HL-60 (cell line): Measurements from ENCODE around the gene CERS6.

Experiments
- GABPA ChIP-seq: IDR thresholded peaks from 2 replicates; pipeline ENCODE4 v1.6.1; 2012; ENCODE audit warnings: low read depth
- POLR2AphosphoS5 ChIP-seq: IDR thresholded peaks from 2 replicates; pipeline ENCODE4 v1.6.1; 2012; ENCODE audit warnings: low read depth
- SPI1 ChIP-seq: IDR thresholded peaks from 2 replicates; pipeline ENCODE4 v1.6.1; 2012; ENCODE audit warnings: low read depth, mild to moderate bottlenecking, borderline replicate concordance
- TF ChIP-seq, protein P1 (sequence below): IDR thresholded peaks from one replicate; pipeline ENCODE4 v1.5.1; 2011; ENCODE audit warnings: low read length, control low read depth, inconsistent platforms; ENCODE audit not compliant: insufficient read depth
- TF ChIP-seq, protein P2 (sequence below): IDR thresholded peaks from 2 replicates; pipeline ENCODE4 v1.6.1; 2012; ENCODE audit warnings: low read depth; ENCODE audit not compliant: insufficient replicate concordance

- TF ChIP-seq, protein P1, sequence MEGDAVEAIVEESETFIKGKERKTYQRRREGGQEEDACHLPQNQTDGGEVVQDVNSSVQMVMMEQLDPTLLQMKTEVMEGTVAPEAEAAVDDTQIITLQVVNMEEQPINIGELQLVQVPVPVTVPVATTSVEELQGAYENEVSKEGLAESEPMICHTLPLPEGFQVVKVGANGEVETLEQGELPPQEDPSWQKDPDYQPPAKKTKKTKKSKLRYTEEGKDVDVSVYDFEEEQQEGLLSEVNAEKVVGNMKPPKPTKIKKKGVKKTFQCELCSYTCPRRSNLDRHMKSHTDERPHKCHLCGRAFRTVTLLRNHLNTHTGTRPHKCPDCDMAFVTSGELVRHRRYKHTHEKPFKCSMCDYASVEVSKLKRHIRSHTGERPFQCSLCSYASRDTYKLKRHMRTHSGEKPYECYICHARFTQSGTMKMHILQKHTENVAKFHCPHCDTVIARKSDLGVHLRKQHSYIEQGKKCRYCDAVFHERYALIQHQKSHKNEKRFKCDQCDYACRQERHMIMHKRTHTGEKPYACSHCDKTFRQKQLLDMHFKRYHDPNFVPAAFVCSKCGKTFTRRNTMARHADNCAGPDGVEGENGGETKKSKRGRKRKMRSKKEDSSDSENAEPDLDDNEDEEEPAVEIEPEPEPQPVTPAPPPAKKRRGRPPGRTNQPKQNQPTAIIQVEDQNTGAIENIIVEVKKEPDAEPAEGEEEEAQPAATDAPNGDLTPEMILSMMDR, result no peak
- TF ChIP-seq POLR2AphosphoS5, result no peak
- no peak for TF ChIP-seq GABPA
- TF ChIP-seq, protein P2, sequence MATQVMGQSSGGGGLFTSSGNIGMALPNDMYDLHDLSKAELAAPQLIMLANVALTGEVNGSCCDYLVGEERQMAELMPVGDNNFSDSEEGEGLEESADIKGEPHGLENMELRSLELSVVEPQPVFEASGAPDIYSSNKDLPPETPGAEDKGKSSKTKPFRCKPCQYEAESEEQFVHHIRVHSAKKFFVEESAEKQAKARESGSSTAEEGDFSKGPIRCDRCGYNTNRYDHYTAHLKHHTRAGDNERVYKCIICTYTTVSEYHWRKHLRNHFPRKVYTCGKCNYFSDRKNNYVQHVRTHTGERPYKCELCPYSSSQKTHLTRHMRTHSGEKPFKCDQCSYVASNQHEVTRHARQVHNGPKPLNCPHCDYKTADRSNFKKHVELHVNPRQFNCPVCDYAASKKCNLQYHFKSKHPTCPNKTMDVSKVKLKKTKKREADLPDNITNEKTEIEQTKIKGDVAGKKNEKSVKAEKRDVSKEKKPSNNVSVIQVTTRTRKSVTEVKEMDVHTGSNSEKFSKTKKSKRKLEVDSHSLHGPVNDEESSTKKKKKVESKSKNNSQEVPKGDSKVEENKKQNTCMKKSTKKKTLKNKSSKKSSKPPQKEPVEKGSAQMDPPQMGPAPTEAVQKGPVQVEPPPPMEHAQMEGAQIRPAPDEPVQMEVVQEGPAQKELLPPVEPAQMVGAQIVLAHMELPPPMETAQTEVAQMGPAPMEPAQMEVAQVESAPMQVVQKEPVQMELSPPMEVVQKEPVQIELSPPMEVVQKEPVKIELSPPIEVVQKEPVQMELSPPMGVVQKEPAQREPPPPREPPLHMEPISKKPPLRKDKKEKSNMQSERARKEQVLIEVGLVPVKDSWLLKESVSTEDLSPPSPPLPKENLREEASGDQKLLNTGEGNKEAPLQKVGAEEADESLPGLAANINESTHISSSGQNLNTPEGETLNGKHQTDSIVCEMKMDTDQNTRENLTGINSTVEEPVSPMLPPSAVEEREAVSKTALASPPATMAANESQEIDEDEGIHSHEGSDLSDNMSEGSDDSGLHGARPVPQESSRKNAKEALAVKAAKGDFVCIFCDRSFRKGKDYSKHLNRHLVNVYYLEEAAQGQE, result no peak
- no peak for TF ChIP-seq SPI1
Observed at GRCh38 chr2:168543037-168543436, 87.0 kb downstream of the CERS6 start.
